HG02885 (cell line): ENCODE measurements around the gene TMEM91.

ENCODE experiments used
- ATAC-seq: cut with Tn5 transposase; IDR thresholded peaks from one replicate; pipeline ENCODE4 v1.9.1; 2021; ENCODE audit warnings: mild to moderate bottlenecking; ENCODE audit not compliant: unreplicated experiment, poor library complexity

Gene TMEM91

GRCh38 chr19:41426952-41427646 is 50.8 kb downstream of the TMEM91 start, which contains the start of gene B3GNT8:
Gene B3GNT8, minus strand, starts transcription at chr19:41427374. Its CDS starts 596 bp downstream, at chr19:41426778.
- no peak for ATAC-seq

- ATAC-seq = no peak
These were observed 51.5 kb downstream of the TMEM91 start for GRCh38 chr19:41427647-41428480.

- no peak for ATAC-seq
These were observed 52.1 kb downstream of the TMEM91 start for GRCh38 chr19:41428481-41428859.

GRCh38 chr19:41430922-41431321 is 54.6 kb downstream of the TMEM91 start:
- ATAC-seq = no peak

- ATAC-seq = no peak
These were observed 55.4 kb downstream of the TMEM91 start for GRCh38 chr19:41431426-41432386.

- no peak for ATAC-seq
These were observed 56.8 kb downstream of the TMEM91 start for GRCh38 chr19:41433171-41433570.
